T1000 (cell line): Measurements from ENCODE around the gene BCL7B.
"Not testable (repeated sequence)": the region's sequence is repeated elsewhere in the genome, so short reads cannot be mapped to it uniquely, and the experiment has no call there.

Source experiments
- DNase-seq: peaks from one replicate; lab custom pipeline; 2025; ENCODE audit warnings: mixed read lengths; lab: John Stamatoyannopoulos, UW

The BCL7B gene

DNA sequence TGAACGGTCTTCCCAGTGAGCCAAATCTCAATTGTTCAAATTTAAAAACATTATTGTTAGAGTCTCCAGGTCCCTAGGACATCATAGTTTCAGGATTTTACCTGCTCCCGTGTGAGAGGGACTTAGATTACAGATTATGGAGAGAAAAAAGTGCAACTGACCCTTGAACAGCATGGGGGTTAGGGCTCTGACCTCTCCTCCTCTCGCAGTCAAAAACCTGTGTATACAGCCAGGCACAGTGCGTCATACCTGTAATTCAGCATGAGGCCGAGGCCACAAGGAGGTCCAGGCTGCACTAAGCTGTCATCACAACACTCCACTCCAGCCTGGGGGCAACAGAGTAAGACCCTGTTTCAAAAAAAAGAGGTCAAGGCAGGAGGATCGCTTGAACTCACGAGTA lies 60.9 kb downstream of the BCL7B start:
- no peak for DNase-seq

DNA sequence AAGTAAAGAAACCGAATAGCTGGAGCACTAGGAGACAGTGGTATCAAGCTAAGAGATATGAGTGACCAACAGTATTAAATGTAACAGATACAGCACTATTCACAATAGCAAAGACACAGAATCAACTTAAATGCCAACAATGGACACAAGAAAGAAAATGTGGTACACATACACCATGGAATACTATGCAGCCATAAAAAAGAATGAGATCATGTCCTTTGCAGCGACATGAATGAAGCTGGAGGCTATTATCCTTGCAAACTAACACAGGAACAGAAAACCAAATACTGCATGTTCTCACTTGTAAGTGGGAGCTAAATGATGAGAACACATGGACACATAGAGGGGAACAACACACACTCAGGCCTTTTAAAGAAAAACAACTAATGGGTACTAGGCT lies 62.0 kb downstream of the BCL7B start:
- DNase-seq, result not testable (repeated sequence)

DNA sequence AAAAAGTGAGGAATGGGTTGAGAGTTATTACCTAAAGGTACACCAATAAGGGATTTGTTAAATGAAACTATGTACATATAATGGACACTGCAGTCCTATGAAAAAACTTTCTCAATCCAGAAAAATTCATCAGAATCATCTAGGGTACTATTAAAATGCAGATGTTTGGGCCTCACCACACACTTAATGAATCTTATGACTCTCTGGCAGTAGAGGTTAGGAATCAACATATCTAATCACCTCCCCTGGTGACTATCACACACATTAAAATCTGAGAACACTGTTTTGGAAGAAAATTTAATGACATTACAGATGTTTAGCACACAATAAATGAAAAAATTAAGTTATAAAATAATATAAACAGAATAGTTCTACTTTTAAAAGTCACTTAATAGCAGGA lies 67.5 kb downstream of the BCL7B start:
- no peak for DNase-seq

DNA sequence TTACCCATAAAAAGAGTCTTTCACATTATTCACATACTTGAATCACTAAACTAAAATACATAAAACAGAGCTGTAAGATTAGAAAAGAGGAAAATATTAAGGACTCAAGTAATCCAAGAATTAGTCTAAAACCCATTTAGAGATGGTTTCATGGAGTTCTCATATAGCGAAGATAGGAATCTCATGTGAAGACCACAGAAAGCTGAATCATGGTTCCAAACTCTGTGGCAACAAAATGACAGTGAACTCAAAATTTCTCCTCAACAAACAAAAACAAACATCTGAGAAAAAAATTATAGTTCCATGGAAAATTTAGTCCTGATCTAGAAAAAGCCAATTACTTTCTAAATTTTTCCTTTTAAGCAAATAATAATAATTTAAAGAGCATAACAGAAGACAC lies 70.0 kb downstream of the BCL7B start:
- no peak for DNase-seq
